ENCODE measurements around the gene RNU1-4. TPM values are rescaled to one million over a fixed set of nuclear protein-coding genes. Genes with fewer than 3 reads are reported as not detected.
"Not testable (repeated sequence)": the region's sequence is repeated elsewhere in the genome, so short reads cannot be mapped to it uniquely, and the experiment has no call there.

RNU1-4 gene
- polyA plus RNA-seq, 1 experiment: not detected

- H3K4me3 ChIP-seq (ENCODE audit: low read depth, low read length); POLR2A ChIA-PET; DNase-seq (ENCODE audit: low read depth); H3K27me3 ChIP-seq (ENCODE audit: control insufficient read depth, insufficient read depth, low read length); CTCF ChIA-PET; H3K36me3 ChIP-seq (ENCODE audit: control insufficient read depth, insufficient read depth, low read length): not testable (repeated sequence)
Measured at GRCh38 chr1:16779525-16779924, 39.2 kb downstream of the RNU1-4 start.

- DNase-seq (ENCODE audit: low read depth); H3K27me3 ChIP-seq (ENCODE audit: control insufficient read depth, insufficient read depth, low read length); POLR2A ChIA-PET; CTCF ChIA-PET; H3K4me3 ChIP-seq (ENCODE audit: low read depth, low read length); H3K36me3 ChIP-seq (ENCODE audit: control insufficient read depth, insufficient read depth, low read length): not testable (repeated sequence)
Measured at GRCh38 chr1:16781033-16781432, 40.7 kb downstream of the RNU1-4 start.

- H3K27me3 ChIP-seq (ENCODE audit: control insufficient read depth, insufficient read depth, low read length); CTCF ChIA-PET; POLR2A ChIA-PET; H3K36me3 ChIP-seq (ENCODE audit: control insufficient read depth, insufficient read depth, low read length); H3K4me3 ChIP-seq (ENCODE audit: low read depth, low read length); DNase-seq (ENCODE audit: low read depth): not testable (repeated sequence)
Measured at GRCh38 chr1:16781625-16782024, 41.3 kb downstream of the RNU1-4 start.

GRCh38 chr1:16784955-16785354 is 44.6 kb downstream of the RNU1-4 start:
- H3K36me3 ChIP-seq (ENCODE audit: control insufficient read depth, insufficient read depth, low read length); POLR2A ChIA-PET; CTCF ChIA-PET; H3K27me3 ChIP-seq (ENCODE audit: control insufficient read depth, insufficient read depth, low read length); DNase-seq (ENCODE audit: low read depth); H3K4me3 ChIP-seq (ENCODE audit: low read depth, low read length): not testable (repeated sequence)

GRCh38 chr1:16786362-16786761 is 46.0 kb downstream of the RNU1-4 start:
- H3K36me3 ChIP-seq (ENCODE audit: control insufficient read depth, insufficient read depth, low read length); DNase-seq (ENCODE audit: low read depth); POLR2A ChIA-PET; H3K27me3 ChIP-seq (ENCODE audit: control insufficient read depth, insufficient read depth, low read length); CTCF ChIA-PET; H3K4me3 ChIP-seq (ENCODE audit: low read depth, low read length): not testable (repeated sequence)

- DNase-seq (ENCODE audit: low read depth); CTCF ChIA-PET; H3K36me3 ChIP-seq (ENCODE audit: control insufficient read depth, insufficient read depth, low read length); H3K4me3 ChIP-seq (ENCODE audit: low read depth, low read length); H3K27me3 ChIP-seq (ENCODE audit: control insufficient read depth, insufficient read depth, low read length); POLR2A ChIA-PET: not testable (repeated sequence)
Measured at GRCh38 chr1:16787175-16787574, 46.9 kb downstream of the RNU1-4 start.

- POLR2A ChIA-PET; CTCF ChIA-PET; H3K36me3 ChIP-seq (ENCODE audit: control insufficient read depth, insufficient read depth, low read length); H3K4me3 ChIP-seq (ENCODE audit: low read depth, low read length); DNase-seq (ENCODE audit: low read depth); H3K27me3 ChIP-seq (ENCODE audit: control insufficient read depth, insufficient read depth, low read length): not testable (repeated sequence)
Measured at GRCh38 chr1:16787711-16788110, 47.4 kb downstream of the RNU1-4 start.

Small RNA genes within 50 kb of the gene (small RNA-seq; reads per million reads assigned to genes)
- gene RNU1-4 (ENCODE audit: insufficient read length, low read depth, low replicate concordance): not detected

Other genes with a start within 250 kb of the RNU1-4 start
- gene RNU1-1, start 226.2 kb upstream of the RNU1-4 start, polyA plus RNA-seq (2011; rRNA removed): not detected in 2 replicates
- gene NBPF1, start 127.0 kb upstream of the RNU1-4 start, polyA plus RNA-seq (2011; rRNA removed): 28.3 and 36.9 TPM in 2 replicates
- gene RNU1-3, start 73.6 kb upstream of the RNU1-4 start, polyA plus RNA-seq (2011; rRNA removed): not detected in 2 replicates
- gene RNU1-2, start 155.5 kb downstream of the RNU1-4 start, polyA plus RNA-seq (2011; rRNA removed): not detected in 2 replicates
- gene CROCC, start 181.4 kb downstream of the RNU1-4 start, polyA plus RNA-seq (2011; rRNA removed): 7.2 and 12.1 TPM in 2 replicates
- gene MFAP2, start 240.1 kb downstream of the RNU1-4 start, polyA plus RNA-seq (2011; rRNA removed): 69.7 and 115 TPM in 2 replicates

Data from BJ (cell line).